GM19467 (cell line): ENCODE data around the gene TCIRG1.

Experiments used
- ATAC-seq: cut with Tn5 transposase; IDR thresholded peaks from one replicate; pipeline ENCODE4 v1.9.1; 2021; ENCODE audit warnings: mild to moderate bottlenecking, moderate library complexity; ENCODE audit not compliant: unreplicated experiment

TCIRG1 gene

GRCh38 chr11:68004551-68005335 lies 34.1 kb upstream of the TCIRG1 start:
- ATAC-seq = no peak

GRCh38 chr11:68006606-68007166 lies 32.1 kb upstream of the TCIRG1 start:
- ATAC-seq = no peak

- no peak for ATAC-seq
Measured at GRCh38 chr11:68007498-68008380, 31.1 kb upstream of the TCIRG1 start.

- no peak for ATAC-seq
Measured at GRCh38 chr11:68008381-68009337, 30.2 kb upstream of the TCIRG1 start.

- ATAC-seq = no peak
Measured at GRCh38 chr11:68009391-68010089, 29.3 kb upstream of the TCIRG1 start.

- no peak for ATAC-seq
Measured at GRCh38 chr11:68010090-68011041, 28.5 kb upstream of the TCIRG1 start, which contains the start of gene ALDH3B1. Gene ALDH3B1, plus strand, starts transcription at chr11:68010327. Its CDS starts 4,971 bp downstream, at chr11:68015298.

GRCh38 chr11:68011051-68011943 lies 27.5 kb upstream of the TCIRG1 start:
- no peak for ATAC-seq

GRCh38 chr11:68012044-68012842 lies 26.6 kb upstream of the TCIRG1 start:
- no peak for ATAC-seq

GRCh38 chr11:68012843-68013610 lies 25.8 kb upstream of the TCIRG1 start:
- ATAC-seq = no peak

GRCh38 chr11:68013611-68014156 lies 25.1 kb upstream of the TCIRG1 start:
- no peak for ATAC-seq

GRCh38 chr11:68014157-68014946 lies 24.5 kb upstream of the TCIRG1 start:
- ATAC-seq = no peak

GRCh38 chr11:68014947-68015447 lies 23.8 kb upstream of the TCIRG1 start:
- no peak for ATAC-seq

GRCh38 chr11:68015467-68015866 lies 23.4 kb upstream of the TCIRG1 start:
- ATAC-seq = no peak

GRCh38 chr11:68016161-68016903 lies 22.5 kb upstream of the TCIRG1 start:
- ATAC-seq = no peak
